NT2/D1 (cell line): ENCODE measurements around the gene CEBPE.

Experiments
- YY1 ChIP-seq: IDR thresholded peaks from 2 replicates; pipeline ENCODE4 v1.6.1; 2011; ENCODE audit not compliant: insufficient read length, insufficient read depth
- ZNF274 ChIP-seq: IDR thresholded peaks from 2 replicates; pipeline ENCODE4 v1.6.1; 2011; ENCODE audit warnings: mild to moderate bottlenecking, low read depth, low read length

GRCh38 chr14:23089498-23090253 is 29.4 kb downstream of the CEBPE start:
- no peak for TF ChIP-seq YY1
- TF ChIP-seq ZNF274: no peak
